HG03378 (cell line): ENCODE data around the gene IFT22.
"Not testable (repeated sequence)": the region's sequence is repeated elsewhere in the genome, so short reads cannot be mapped to it uniquely, and the experiment has no call there.

Experiments
- ATAC-seq: cut with Tn5 transposase; IDR thresholded peaks from one replicate; pipeline ENCODE4 v1.9.1; 2021; ENCODE audit warnings: mild to moderate bottlenecking, moderate library complexity; ENCODE audit not compliant: unreplicated experiment

The IFT22 gene

DNA sequence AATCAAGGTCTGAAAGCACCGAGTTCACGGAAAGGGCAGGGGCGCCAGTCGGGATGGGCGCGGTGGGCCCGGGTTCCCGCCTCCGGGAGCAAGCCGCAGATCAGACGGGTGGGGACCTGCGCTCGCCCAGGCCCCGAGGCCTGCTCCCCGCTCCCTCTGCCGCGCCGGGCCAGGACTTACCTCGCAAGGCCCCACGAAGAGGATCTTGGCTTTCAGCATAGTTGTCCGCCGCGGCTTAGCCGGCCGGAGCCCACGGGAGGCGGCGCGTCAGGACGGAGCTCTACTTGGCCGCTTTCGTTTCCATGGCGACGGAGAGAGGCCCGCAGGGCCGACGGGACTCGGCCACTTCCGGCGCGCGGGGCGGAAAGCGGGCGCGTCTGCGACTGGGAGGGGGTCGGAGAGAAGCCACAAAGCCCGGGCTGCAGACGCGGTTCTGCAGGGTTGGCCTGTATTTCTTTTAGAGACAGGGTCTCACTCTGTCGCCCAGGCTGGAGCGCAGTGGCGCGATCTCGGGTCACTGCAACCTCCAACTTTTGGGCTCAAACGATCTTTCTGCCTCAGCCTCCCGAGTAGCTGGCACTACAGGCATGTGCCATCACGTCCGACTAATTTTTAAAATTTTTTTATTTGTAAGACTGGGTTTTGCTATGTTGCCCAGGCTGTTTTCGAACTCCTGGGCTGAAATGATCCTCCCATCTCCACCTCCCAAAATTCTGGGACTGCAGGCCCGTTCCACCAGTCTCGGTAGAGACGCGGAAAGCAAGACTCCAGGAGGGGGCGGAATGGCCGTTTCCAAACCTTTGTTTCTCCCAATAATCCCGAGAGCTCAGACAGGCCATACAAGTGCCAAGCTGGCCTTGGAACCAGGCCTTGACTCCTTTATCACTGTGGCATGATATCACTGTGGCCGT is at the start of gene IFT22:
Gene IFT22, minus strand, starts transcription at position 322 of the 911 bp plus-strand sequence. Its CDS starts 103 bp downstream, at position 219.
- peak; percentile 64 for ATAC-seq

- no peak for ATAC-seq
These were observed 49.2 kb upstream of the IFT22 start for GRCh38 chr7:101370836-101371235.

DNA sequence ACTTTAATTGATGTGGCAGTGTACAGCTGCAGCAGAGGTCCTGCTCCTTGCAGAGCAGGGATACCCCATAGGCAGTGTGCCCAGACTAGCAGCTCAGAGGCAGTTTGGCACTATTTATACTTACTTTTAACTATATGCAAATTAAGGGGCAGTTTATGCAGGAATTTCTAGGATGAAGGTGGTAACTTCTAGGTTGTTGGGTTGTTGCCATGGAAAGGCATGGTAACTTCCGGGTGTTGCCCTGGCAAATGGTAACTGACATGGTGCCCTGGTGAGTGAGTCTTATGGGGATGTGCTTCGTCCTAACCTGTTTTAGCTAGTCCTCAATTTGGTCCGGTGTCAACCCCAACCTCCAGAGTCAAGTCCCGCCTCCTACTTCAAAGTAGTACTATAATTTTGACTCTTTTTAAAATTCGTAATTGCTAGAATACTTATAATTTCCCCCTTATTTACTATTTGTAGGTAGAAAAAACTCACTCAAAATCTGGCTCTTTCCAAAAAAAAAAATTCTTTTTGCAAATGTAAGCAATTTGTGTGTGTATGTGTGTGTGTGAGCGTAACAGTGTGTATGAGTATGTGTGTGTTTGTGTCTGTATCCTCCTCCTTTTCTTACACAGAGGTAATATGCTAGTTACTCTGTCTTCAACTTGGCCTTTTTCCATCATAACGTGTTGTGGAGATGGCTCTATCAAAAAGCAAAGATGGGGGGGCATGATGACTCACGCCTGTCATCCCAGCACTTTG is 47.0 kb upstream of the IFT22 start:
- ATAC-seq = no peak

DNA sequence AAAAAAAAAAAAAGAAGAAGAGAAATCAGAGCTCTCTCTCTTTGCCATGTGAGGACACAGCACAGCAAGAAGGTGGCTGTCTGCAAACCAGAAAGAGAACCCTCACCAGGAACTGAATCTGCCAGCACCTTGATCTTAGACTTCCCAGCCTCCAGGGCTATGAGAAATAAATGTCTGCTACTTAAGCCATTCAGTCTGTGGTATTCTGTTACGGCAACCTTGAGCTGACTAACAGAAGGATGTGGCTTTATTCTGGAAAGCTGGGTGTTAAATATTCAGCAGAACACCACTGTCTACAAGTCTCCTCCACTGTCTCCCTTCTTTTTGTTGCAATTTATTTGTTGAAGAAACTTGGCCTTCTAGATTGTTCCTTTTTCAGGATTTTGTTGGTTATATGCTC is 46.1 kb upstream of the IFT22 start:
- ATAC-seq = no peak

DNA sequence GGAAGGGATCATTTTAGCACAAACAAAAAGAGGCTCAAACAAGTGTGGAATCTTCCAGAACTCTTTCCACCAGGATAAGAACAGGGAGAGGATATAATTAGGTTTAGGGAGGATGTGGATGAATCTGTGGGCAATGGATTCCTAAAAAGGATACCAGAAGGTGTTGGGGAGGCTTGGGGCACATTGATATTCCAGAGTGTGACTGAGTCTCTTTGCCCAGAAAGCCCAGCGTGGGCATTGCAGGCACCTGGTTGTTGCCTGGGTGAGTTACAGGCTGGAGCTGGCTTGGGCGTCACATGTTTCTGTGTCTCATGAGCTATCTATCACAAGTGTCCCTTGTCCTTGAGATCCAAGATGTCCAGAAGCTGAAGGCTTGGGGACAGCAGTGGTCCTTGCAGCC is 44.3 kb upstream of the IFT22 start:
- no peak for ATAC-seq

DNA sequence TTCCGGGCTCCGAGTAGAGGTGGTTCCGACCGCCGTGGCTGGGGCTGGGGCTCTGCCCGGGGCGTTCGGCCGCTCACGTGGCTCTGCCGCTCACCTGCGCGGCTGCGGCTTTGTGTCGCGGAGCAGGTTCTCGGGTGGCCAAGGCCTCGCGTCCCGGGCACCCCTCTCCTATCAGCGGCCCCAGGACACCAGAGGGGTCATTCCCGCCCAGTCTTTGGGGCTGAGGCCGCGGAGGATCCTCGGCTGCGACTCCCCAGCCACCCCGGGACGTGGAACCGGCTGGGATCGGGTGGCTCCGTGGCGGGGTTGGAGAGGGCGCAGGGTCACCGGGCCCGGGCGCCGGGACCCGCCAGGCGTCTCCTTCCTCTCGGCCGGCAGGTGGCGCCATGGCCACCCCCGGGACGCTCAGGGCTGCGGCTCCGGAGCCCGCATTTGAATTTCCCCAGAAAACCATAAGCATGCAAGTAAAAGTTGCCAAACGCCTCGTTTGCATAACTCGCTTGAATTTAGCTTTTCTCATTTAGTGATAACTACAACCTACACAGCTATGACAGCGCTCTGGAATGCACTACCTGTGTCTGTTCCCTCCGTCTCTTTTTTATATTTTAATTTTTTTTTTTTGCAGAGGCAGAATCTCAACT is 42.2 kb upstream of the IFT22 start:
- no peak for ATAC-seq

DNA sequence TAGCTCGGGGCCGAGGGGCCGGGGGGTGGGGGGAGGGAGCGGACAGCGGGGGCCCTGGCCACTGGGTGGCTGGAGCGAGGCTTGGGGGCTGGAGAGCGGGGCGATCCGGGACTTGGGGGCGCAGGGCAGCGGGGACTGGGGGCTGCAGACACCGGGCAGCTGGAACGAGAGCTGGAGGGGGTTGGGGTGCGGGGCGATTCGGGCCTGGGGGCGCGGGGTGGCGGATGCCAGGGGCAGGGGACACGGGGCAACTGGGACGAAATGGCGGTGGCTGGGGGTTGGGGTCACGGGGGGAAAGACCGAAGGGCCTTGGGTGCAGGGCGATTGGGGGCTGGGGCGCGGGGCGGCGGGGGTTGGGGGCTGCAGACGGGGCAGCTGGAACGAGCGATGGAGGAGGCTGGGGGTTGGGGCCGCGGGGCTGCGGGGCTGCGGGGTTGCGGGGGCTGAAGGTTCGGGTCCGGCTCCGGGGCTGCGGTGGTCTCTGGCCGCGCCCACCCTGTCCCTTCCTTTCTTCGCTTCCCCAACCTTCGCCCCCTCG is 41.7 kb upstream of the IFT22 start:
- no peak for ATAC-seq

DNA sequence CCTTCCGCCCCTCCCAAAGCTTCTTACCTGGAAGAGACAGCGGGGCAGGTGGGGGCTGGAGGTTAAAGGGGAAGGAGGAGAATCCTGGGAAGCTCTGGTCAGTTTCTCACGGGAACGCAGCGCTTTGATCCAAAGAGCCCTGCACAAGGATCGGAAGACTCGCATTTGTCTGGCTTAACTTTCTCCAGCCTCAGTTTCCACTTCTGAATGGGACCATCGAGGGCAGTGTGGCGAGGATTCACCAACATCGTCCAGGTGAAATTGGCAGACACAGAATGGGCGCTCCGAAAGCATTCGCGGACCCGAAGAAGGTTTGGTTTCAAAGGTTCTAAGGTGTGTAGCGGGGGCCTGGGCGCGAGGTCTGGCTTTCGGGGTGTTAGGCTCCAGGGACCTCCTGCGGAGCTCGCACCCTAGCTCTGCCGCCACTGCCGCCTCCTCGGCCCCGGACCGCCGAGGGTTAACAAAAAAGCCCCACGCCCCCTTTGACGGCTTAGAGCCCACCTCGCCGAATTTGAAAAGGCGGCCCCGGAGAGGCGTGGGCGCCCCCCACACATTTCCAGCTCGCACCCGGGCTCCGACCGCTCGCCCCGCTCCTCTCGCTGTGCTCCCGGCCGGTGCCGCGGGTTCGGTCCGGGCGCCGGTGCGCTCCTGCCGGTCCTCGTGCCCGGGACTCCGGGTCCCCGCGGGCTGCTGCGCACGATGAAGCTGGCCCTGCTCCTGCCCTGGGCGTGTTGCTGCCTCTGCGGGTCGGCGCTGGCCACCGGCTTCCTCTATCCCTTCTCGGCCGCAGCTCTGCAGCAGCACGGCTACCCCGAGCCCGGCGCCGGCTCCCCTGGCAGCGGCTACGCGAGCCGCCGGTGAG is 41.0 kb upstream of the IFT22 start, which contains the start of gene COL26A1:
Gene COL26A1, plus strand, starts transcription at position 542 of the 862 bp plus-strand sequence. Its CDS starts 158 bp downstream, at position 700.
- ATAC-seq = no peak

DNA sequence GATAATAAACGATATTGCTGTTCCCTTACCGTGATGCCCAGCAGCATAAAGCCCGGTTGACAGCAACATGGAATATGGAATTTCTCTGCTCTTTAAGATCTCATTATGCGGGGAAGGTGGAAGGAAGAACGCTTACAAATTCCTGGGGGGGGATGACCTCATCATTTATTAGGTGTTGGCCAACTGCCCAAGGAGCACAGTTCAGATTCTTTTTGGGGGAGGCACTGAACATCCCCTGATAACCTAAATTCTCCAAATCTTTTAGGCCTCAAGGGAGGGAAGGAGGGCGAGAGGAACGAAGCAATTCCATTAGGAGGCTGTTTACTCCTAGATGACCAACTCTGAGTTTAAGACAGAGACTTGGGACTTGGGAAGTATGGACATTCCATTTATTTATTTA is 35.8 kb upstream of the IFT22 start:
- no peak for ATAC-seq

GRCh38 chr7:101352920-101353308 is 31.3 kb upstream of the IFT22 start:
- no peak for ATAC-seq

GRCh38 chr7:101349300-101349699 is 27.7 kb upstream of the IFT22 start:
- not testable (repeated sequence) for ATAC-seq

DNA sequence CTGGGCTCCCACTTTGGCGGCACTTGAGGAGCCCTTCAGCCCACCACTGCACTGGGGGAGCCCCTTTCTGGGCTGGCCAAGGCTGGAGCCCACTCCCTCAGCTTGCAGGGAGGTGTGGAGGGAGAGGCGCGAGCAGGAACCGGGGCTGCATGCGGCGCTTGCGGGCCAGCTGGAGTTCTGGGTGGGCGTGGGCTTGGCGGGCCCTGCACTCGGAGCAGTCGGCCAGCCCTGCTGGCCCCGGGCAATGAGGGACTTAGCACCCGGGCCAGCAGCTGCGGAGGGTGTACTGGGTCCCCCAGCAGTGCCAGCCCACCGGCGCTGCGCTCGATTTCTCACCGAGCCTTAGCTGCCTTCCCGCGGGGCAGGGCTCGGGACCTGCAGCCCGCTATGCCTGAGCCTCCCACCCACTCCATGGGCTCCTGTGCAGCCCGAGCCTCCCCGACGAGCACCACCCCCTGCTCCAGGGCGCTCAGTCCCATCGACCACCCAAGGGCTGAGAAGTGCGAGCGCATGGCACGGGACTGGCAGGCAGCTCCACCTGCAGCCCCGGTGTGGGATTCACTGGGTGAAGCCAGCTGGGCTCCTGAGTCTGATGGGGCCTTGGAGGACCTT is 26.9 kb upstream of the IFT22 start:
- ATAC-seq = not testable (repeated sequence)

GRCh38 chr7:101347477-101347876 is 25.9 kb upstream of the IFT22 start:
- no peak for ATAC-seq

DNA sequence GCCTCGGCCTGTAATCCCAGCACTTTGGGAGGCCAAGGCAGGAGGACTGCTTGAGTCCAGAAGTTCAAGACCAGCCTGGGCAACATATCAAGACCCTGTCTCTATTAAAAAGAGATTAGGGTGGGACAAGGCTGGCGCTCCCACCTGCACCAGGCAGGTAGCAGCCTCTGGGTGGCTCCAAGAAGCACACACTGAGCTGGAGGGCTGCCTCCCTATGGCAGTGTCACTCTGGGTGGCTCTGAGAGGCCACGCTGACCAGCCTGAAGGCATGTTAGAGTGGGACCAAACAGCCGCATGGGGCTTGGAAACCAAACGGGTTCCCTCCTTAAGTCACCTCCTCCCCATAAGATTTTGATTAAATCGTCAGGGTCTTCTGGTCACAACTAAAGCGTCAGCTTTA is 21.3 kb upstream of the IFT22 start:
- no peak for ATAC-seq

DNA sequence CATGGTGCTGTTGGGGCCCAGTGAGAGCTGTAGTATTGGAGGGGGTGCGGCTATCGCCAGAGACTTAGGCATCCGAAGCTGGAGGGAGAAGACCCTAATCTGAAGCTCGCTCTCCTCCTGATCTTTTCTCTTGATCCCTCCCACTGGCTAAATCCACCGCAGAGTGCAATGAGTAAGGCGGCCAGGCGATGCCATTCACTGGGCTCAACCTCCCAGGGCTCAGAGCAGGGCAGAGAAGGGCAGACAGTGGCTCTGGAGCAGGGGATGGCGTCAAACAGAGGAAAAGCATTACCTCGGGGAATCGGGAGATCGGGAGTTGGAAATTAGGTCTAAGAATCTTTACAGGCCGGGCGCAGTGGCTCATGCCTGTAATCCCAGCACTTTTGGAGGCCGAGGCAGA is 18.8 kb upstream of the IFT22 start:
- no peak for ATAC-seq

- ATAC-seq = no peak
These were observed 12.3 kb upstream of the IFT22 start for GRCh38 chr7:101333912-101334311.

DNA sequence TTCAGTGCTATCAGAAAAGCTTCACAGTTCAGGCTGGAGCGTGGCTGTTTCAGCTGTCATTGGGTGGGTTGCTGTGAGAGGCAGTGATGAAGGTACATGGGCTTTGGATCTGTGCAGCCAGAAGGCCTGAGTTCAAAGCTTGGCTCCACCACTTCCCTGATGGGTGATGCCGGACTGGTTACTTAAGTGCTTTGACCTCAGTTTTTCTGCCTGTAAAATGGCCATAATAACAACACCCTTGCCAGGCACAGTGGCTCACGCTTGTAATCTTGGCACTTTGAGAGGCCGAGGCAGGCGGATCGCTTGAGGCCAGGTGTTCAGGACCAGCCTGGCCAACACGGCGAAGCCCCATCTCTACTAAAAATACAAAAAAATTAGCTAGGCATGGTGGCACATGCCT is 10.4 kb upstream of the IFT22 start:
- ATAC-seq = no peak

GRCh38 chr7:101330011-101330484 is 8.4 kb upstream of the IFT22 start:
- ATAC-seq = no peak

GRCh38 chr7:101328159-101328558 is 6.5 kb upstream of the IFT22 start:
- no peak for ATAC-seq

GRCh38 chr7:101319401-101319800 is 2.2 kb downstream of the IFT22 start:
- ATAC-seq = no peak
